DMS 273 treated with DMSO at 0.1 percent for 48 hours (cell line): Measurements from ENCODE around the gene KCNMA1.

Experiments used
- DNase-seq: peaks from one replicate; lab custom pipeline; 2025; lab: John Stamatoyannopoulos, UW

KCNMA1 gene

DNA sequence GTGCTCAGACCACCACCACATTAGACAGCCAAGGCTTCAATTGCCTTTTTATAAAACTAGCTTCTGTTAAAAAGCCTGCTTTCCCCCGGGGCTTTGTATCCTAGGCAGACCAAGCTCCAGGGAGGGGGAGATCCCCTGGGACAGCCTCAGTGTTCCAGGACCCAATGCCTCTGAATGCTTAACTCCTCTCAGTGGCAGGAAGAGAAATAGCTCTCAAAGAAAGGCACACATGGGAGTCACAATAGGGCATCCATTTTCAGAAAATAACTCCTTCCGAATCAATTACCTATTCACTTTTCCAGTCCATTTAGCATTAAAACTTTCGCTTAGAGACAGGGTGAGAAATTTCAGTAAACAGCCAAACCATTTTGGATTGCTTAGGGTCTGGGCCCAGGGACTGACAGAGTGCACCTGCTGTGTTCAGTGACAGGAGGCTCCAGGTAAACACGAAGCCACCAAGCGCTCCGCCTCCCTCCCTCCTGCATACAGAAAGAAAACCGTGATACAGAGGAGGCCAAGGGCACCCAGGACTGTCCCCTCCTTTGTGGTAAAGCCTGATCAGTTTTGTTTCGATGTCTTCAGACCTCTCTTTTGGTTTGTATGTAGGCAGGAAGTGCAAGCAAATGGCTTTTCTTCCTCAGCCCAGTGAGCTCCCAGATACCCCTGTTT lies 599.7 kb downstream of the KCNMA1 start:
- no peak for DNase-seq

DNA sequence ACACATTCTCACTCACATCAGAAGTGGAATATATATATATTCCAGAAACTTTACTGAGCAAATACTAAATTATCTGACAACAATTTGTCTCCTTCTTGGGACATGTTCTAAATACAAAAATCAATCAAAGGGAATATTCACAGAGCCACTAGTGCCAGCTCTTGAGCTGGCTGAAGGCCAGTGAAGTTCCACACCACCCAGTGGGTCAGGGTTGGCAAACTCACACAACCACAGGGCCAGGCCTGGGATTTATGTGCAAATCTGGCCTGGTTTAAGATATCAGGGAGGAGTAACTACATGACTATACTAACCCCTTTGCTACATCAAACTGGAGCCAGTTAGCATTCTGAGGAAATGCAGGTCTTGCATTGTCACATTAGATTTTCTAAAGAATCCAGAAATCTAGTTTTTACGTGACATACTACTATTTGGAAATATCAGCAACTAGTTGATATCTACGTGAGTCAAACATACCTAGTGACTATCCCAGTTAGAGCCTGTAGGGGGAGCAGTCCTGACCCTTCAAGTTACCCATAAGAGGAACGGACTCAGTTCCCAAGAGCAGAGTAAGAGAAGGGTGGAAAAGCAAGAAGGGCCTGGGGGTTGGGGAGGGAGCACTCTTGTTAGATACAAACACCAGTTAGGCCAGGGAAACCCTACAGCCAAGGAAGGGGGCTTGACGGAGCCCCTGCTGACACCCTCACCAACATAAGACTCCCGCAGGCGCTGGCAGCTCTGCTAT lies 600.4 kb downstream of the KCNMA1 start:
- no peak for DNase-seq

DNA sequence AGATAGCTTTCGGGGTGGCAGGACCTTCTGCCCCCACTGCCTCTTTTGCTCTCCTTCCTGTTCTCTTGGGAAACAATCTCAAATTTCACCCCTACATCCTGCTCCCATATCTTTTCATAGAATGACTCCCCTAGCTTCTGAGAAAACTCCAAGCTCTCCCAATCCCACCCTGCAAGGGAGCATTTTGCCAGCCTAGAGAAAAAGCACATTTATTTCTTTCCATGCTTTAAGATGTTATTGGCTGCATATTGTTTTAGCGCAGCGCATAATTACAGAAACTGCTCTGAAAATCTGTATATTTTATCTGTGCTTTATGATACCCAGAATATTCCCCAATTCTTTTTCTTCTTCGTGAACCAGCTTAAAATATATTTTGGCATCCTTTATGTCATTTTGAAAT lies 601.3 kb downstream of the KCNMA1 start:
- DNase-seq = no peak

DNA sequence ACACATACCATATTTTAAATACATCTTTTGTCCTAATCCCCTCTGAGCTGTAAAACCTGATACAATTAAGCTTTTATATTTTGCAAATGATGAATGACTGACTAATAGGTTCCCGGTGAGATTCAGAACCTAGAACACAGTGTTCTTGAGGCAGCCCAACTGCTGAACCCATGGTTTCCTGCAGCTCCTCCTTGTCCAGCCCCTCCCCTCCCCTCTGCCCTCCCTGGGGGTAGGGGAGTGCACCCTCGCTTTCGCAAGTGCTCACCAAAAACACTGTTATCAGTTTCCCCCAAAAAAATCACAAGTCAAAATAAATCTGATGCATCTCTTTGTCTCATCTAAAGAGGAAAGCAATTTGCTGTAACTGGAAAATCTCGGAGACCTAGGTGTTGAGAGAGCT lies 602.8 kb downstream of the KCNMA1 start:
- DNase-seq = no peak

DNA sequence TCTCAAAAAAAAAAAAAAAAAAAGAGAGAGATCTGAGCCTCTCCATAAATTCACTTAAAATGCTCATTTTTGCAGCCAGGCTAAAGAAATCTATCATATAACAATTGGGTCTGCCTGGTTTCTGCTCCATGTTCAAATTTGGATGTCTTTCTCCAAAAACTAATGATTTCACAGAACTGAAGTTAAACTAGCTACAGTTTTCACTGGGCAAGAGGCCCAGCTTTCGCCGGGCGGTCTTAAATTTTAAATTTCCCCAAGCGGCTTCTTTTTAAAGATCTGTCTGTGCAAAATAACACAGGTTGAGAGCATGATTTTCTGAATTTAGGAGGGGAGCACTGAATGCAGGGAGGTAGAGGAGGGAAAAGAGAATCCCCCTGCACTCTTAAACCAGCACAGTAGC lies 603.4 kb downstream of the KCNMA1 start:
- DNase-seq = no peak

DNA sequence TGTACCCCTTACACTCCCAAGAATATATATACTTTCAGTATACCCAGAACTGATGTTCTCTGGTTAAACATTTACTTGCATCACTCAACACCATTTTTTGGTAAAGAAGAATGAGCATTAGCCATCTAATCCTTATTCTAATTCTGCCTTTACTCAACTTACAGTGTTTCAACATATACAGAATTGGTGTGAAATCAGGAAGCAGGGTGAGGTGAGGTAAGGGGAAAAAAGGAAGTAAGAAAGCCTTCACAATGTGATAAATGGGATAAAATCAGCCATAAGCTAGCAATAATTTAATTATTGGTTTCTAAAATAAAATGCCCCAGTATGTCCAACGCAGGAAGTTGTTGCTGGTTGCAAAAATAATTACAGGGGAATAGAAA lies 605.4 kb downstream of the KCNMA1 start:
- no peak for DNase-seq

DNA sequence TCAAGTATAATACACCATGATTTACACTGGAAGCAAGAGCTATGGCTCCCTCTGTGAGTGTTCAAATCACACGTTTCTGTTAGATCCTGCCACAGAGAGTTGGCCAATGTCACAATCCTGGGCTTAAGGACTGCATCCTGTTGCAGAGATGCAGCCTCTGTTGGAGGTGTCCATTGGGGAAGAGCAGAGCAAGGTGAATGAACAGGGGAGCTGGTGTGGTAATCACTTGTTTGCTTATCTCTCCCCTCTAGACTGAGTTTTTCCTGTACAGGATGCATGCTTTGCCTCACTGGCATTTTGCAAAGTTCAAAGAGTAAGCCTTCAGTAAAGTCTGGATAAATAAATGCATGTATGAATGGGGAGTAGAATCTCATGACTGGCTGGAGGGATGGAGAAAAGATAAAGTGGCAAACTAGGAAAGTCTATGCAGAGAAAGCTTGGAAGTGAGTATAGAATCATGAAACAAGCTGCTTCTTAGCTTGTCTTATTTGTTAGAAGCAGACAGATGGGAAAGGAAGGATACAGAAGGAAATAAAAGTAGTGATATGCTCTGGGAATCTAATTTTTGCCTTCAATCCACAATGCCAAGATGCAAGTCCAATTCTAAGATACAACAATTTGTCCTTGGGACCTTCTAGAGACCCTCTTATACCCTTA lies 605.9 kb downstream of the KCNMA1 start:
- DNase-seq = no peak

DNA sequence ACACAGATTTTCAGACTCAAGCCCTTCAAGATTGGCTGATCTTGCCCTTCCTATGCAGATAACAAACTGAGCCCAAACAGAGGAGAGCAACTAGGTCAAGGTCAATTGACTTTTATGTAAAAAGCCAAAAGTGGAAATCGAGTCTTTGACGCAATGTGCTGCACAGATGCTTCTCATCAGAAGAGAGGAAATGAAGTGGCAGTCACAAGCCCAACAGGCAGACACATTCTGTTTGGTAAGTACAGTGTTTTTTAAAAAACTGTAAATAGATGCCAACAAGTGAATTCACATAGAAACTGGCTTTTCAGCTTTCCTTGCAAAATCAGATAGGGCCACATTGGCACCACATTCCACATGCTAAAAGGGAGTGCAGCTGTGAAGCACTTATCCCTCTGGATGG lies 606.6 kb downstream of the KCNMA1 start:
- no peak for DNase-seq

DNA sequence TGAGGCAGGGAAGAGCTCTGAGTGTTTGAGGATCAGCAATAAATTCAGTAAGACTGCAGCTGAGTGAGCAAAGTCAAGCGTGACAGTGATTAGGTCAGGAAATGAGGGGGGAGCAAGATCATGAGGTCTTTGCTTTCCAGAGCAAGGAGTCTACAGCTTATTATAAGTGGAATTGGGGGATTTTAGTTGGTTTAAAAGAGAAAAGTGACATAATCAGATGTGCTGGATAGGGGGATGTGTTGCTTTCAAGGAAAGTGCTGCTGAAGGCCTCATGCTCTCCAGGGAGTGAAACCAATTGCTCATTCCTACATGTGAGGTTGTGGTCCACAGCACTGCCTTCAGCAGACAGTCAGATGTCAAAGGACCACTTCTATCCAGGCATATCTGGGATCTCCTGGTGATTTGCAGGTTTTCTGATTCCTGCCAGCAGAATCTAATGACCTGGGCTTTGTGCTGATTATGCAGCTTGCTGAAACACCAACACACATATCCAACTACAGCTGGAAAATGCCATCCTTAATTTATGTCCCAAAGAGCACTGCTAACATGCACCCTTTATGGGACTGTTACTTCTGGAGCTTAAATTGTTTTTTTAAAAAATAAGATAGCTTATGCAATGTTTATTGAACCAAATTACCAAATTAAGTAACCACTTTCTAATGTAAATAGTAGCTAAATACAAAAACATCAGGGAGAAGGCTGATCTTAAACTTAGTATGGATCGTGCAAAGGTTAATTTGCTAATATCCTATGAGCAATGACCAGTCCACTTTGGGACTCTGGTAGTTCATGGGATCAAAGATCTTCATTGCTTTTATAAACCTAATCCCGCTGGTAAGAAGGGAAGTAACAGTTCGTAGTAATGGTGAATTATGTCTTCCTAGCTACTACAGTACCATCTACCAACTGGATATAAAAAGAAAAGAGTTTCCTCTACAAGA lies 607.6 kb downstream of the KCNMA1 start:
- no peak for DNase-seq

DNA sequence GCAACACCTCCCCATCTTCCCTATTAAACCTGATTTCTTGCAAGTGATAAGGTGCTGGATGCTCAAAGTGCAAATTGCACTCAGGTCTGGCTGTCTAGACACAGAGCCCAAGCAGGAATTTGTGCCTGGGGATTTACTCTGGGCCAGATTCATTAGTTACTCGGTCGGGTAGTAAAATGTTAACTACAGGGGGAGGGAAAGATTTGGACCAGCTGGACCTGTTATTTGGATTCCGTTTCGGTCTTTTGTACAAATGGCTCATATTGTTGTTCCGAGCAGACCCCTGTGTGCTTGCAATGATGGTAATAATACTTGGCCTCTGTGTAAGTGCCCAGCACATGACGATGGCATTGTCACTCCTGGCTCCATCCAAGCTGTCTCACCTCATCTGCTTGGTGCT lies 609.6 kb downstream of the KCNMA1 start:
- no peak for DNase-seq

DNA sequence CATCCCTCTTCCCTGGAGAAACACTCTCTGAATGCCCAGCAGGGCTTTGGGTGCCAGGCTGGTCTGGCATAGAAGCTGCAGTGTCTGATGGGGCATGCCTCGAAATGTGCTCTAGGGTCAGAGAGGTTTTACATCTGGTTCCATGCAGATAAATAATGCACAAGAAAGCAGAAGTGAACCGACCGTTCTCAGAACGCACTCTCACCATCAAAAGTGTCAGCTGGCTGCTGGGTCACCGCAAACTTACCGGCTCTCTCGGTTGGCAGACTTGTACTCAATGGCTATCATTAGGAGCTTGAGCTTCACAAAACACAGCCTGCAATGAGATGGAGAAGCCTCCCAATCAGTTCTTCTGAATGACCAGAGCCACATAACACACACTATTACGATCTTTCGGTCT lies 610.0 kb downstream of the KCNMA1 start:
- no peak for DNase-seq

DNA sequence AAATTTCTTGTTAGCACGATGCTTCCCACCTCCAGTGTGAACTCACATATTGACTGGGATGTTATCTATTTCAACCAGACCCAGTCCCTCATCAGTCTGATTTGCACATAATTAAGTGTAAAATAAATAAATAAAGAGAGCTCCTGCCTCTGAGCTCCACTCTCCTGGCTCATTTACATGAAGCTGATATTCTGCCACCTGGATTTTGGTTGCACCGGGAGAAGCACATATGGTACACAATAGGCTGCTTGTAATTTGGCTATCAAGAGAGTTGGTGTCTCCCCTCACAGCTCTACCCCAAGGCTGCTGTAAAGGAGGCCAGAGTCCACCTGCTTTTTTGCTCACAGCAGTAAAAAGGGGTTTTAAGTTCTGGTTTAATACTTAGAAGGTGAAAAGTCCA lies 610.5 kb downstream of the KCNMA1 start:
- DNase-seq = no peak

DNA sequence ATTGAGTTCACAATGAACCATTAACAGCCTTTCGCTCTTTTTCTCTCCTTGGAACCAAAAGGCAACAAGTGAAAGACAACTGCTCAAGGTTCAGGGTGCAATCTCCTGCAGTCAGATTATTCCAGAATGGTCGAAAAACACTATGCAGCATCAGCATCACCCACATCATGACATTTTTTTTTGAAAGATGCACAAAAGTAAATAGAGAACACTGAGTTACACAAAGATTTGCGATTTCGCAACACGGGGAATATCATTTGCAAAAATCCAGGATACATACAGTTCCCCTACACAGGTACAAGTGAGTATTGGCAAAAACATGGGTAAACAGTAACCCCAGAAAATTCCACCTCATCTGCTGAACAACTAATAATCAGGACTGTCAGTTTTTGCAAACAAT lies 611.5 kb downstream of the KCNMA1 start:
- no peak for DNase-seq

DNA sequence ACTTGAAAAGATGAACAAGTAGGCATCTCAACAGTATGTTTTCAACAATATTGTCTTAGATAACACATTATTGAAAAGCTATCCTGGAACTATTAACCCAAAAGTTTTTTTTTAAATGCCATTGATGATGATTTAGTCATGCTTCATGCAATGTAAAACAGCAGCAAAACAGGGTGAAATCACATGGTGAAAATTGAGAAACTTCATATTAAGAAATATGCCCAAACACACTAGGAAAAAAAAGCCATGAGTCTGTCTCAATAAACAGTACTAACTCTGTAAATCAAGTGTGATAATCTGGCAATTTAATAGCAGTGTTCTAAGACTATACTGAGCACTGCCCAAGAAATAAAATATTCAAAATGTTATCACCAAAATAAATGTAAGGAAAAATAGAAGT lies 613.1 kb downstream of the KCNMA1 start:
- no peak for DNase-seq

DNA sequence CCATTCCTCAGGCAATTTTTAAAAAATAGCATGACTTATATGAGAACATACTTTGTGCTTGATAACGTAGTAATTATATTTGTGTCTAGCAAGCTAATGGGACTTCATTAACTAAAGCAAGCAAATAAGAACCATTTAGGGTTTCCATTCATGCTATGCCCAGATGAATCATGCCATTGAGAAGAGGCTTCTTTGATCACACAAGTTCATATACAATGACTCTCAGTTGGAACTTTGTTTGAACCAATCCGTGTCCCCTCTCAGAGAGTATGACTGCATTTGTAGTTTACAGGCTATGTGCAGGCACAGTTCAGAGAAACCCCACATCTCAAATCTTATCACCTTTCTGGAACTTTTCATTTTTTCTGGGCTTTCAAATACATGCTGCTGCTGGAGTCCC lies 614.2 kb downstream of the KCNMA1 start:
- DNase-seq = no peak

DNA sequence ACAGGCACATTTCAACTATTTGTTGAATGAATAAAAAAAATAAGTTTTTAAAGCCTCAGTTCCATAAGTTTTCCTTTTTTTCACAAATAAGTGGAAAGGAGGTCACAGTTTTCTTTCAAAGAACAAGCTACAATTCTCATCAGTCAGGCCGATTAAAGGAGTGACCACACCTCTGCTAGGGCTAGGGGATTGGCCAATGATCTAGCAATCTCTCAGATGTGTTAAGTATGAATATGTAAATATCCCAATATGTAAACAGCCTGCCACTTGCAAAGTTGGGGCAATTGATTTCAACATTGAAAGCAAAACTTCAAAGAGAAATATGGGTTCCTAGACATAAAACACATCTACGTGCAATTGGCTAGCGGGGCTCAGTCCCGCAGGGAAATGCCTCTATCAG lies 614.9 kb downstream of the KCNMA1 start:
- no peak for DNase-seq

DNA sequence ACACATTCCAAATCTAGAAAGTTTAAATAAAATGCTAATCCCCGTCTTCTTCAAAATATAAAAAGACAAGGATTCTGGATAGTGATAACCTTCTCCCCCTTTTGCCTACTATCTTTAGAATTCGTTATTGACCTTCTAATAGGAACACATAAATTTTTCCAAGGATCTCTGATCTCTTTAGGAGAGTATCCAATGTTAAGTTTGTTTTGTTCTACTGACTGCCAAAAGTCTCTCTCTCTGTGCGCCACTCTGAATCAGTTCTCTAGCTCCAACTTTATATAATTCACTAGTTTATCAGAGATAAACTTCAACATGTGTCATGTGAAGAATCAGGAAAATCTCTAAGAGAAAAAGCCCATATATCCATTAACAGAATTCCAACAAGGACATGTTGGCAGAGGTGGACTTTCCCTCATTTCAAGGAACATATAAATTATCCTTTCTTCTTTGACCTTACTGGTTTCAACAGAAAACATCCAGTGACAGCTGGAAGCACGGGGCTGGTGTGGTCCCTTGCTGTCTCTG lies 615.6 kb downstream of the KCNMA1 start:
- no peak for DNase-seq

DNA sequence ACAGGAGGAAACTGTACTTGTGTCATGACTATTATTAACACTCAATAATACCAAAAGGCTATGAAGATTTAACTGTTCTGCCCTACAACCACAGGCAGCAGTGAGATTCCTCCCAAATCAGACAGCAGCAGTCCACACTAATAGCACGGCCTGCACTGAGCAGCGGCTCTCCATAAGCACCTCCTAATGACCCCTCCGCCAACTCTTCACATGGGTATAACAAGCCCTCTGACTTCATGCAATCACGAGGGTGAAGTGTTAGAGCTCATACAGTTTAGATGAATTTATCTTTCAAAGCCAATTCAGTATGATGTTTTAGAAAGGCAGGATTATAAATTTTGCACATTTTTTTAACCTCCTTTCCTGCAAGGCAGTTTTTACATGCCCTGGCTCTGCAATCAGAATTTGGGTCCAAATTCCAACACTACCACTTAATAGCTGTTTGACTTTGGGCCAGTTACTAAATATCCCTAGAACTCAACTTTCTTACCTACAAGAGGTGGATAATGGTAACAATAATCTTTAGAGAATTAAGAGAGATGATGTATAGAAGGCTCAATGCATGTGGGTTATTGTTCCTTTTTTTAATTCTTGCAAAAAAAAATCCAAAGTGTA lies 617.1 kb downstream of the KCNMA1 start:
- no peak for DNase-seq

DNA sequence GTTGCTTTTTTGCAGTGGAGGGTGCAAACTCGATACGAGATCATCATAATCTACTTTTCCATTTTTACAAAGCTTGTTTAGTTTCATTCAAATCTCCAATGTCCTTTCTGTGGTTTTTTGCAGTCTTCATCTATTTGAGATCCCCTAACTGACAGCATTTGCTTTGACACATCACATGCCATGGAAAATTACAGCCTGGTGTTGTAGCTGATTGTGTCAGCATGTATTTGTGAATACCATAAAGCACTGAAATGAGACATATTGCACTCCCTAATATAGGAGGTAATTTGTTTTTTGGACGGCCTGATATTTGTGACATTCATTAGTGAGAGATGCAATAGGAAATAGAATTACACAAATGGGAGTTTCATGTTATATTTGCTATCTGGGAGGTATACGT lies 620.8 kb downstream of the KCNMA1 start:
- DNase-seq = no peak

DNA sequence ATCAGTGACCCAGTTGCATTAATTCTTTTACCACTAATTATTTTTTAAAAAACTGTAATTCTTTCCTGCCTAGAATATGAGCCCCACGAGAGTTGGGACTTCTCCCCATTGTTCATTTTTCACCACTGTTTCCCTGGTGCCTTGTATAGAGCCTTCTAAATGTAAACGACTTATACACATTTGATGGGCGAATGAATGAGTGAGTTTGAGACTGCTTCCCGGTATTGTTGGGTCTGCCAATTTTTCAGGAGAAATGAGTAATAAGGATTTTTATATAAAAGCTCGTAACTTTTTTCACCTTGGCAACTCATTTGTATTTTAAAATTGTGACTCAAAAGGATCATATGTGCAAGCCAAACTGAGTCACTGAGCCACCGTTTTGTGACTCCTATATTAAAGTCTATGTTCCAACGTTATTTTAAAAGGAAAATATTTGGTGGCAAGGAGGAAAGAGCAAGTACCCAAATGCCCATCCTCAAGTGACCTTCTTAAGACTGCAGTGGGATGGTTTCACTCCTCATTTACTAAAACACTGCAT lies 621.3 kb downstream of the KCNMA1 start:
- no peak for DNase-seq

DNA sequence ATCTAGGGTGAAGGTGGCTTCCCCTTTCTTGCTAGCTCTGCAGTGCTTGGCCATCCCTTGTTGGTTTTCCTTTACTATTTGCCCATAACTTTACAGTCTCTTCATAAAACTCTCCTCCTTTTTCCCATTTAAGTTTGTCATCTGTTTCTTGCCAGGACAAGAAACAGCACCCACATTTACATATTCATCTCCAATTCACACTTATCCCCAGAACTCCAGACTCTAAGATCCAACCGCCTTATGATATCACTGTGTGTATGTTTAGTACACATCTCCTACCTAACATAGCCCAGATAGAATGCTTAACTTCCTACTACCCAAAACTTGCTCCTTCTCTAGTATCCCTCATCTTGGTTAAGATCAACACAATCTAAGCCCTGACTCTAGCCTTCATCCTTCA lies 622.2 kb downstream of the KCNMA1 start:
- DNase-seq = no peak
